Subcutaneous preadipocyte (primary cell): ENCODE results near the gene CCDC159. TPM values are rescaled to one million over a fixed set of nuclear protein-coding genes. Genes with fewer than 3 reads are reported as not detected.

Experiments
- total RNA-seq: library from RNA; depleted of rRNA; stranded (reverse); fragments of >200 nt; gene quantifications from 2 replicates; pipeline ENCODE4 v1.2.3, GENCODE V29; 2012

Gene CCDC159
- total RNA-seq = 2.2 and 2.9 TPM in 2 replicates

GRCh38 chr19:11346104-11346940 is at the start of gene CCDC159, which contains the start of gene TMEM205:
Gene CCDC159, plus strand, starts transcription at chr19:11346519. Its CDS starts 88 bp downstream, at chr19:11346607.
Gene TMEM205, minus strand, starts transcription at chr19:11346268. Its CDS starts 649 bp downstream, at chr19:11345619.

GRCh38 chr19:11339254-11340098 is 6.8 kb upstream of the CCDC159 start, which contains the start of gene RAB3D:
Gene RAB3D, minus strand, starts transcription at chr19:11339657. Its CDS starts 2,258 bp downstream, at chr19:11337399.

GRCh38 chr19:11355160-11356073 is 9.1 kb downstream of the CCDC159 start, which contains the start of gene PLPPR2:
Gene PLPPR2, plus strand, starts transcription at chr19:11355432. Its CDS starts 2,242 bp downstream, at chr19:11357674.

GRCh38 chr19:11374433-11375142 is 28.3 kb downstream of the CCDC159 start, which contains the start of gene SWSAP1:
Gene SWSAP1, plus strand, starts transcription at chr19:11374666. Its CDS starts 15 bp downstream, at chr19:11374681.

Other genes starting within 250 kb of the CCDC159 start
- gene SPC24, start 190.7 kb upstream of the CCDC159 start, total RNA-seq = 90.8 and 92.5 TPM in 2 replicates
- 206 and 259 TPM in 2 replicates for gene KANK2, start 149.0 kb upstream of the CCDC159 start, total RNA-seq
- not detected in 2 replicates for gene ANGPTL8, start 106.9 kb upstream of the CCDC159 start, total RNA-seq
- 8.5 and 19.2 TPM in 2 replicates for gene DOCK6, start 84.0 kb upstream of the CCDC159 start, total RNA-seq
- not detected in 2 replicates for gene TSPAN16, start 50.4 kb upstream of the CCDC159 start, total RNA-seq
- gene RAB3D, start 6.9 kb upstream of the CCDC159 start, total RNA-seq = 12.7 and 15.4 TPM in 2 replicates
- gene TMEM205, start 251 bp upstream of the CCDC159 start, total RNA-seq = 59.0 and 130 TPM in 2 replicates
- 7.6 and 9.6 TPM in 2 replicates for gene PLPPR2, start 8.9 kb downstream of the CCDC159 start, total RNA-seq
- 0.59 and 0.73 TPM in 2 replicates for gene SWSAP1, start 28.1 kb downstream of the CCDC159 start, total RNA-seq
- gene EPOR, start 37.8 kb downstream of the CCDC159 start, total RNA-seq = 3.7 and 7.0 TPM in 2 replicates
- gene RGL3, start 72.8 kb downstream of the CCDC159 start, total RNA-seq = 0.37 and 0.98 TPM in 2 replicates
- 0.39 TPM in 1 of 2 replicates, not detected in the other for gene ODAD3, start 88.6 kb downstream of the CCDC159 start, total RNA-seq
- gene PRKCSH, start 89.1 kb downstream of the CCDC159 start, total RNA-seq = 113 and 118 TPM in 2 replicates
- not detected in 2 replicates for gene ELAVL3, start 134.5 kb downstream of the CCDC159 start, total RNA-seq
- gene ZNF653, start 159.3 kb downstream of the CCDC159 start, total RNA-seq = 4.5 and 6.2 TPM in 2 replicates
- 36.6 and 37.5 TPM in 2 replicates for gene ECSIT, start 182.6 kb downstream of the CCDC159 start, total RNA-seq
- gene CNN1, start 192.3 kb downstream of the CCDC159 start, total RNA-seq = 0.39 and 0.73 TPM in 2 replicates
- 37.1 and 38.9 TPM in 2 replicates for gene ELOF1, start 212.7 kb downstream of the CCDC159 start, total RNA-seq
- gene ACP5, start 231.1 kb downstream of the CCDC159 start, total RNA-seq = 0.20 and 0.37 TPM in 2 replicates